MM.1S (cell line): ENCODE results near the gene TMX1.

Experiments
- CTCF ChIP-seq: fragments of 300-600 bp; sonication (generic); IDR thresholded peaks from 2 replicates; pipeline ENCODE4 v1.5.1; 2016; ENCODE audit warnings: antibody characterized with exemption, low read length, mixed read lengths
- EZH2 ChIP-seq: fragments of 300-600 bp; sonication (generic); optimal IDR thresholded peaks from 2 replicates; pipeline ENCODE3; 2017; ENCODE audit warnings: low read depth, mild to moderate bottlenecking, antibody characterized with exemption, low read length, mixed read lengths

- TF ChIP-seq CTCF (no peak), EZH2 (no peak)
These were observed 3.7 kb upstream of the TMX1 start for GRCh38 chr14:51236314-51236713.
